HepG2 (cell line): ENCODE results near the gene RGS13. TPM values are rescaled to one million over a fixed set of nuclear protein-coding genes. Genes with fewer than 3 reads are reported as not detected.

Experiments
- ARID5B ChIP-seq: IDR thresholded peaks from 2 replicates; pipeline ENCODE4 v1.4.0; 2020; ENCODE audit warnings: mild to moderate bottlenecking, missing genetic modification reagents
- CREB1 ChIP-seq, 2 experiments: fragments of 450-650 bp in 1 of 2; IDR thresholded peaks; 2 replicates each; pipeline ENCODE4 v1.6.1; 2016 to 2017; ENCODE audit warnings: control low read depth in 1 of 2, mild to moderate bottlenecking in 1 of 2, missing compliant biosample characterization in 1 of 2, missing genetic modification characterization in 1 of 2
- DBP ChIP-seq: sonication (generic); formaldehyde crosslinking; IDR thresholded peaks from 2 replicates; pipeline ENCODE4 v1.4.0; 2020; ENCODE audit warnings: missing genetic modification reagents; ENCODE audit errors: not compliant biosample characterization
- GATAD2A ChIP-seq: IDR thresholded peaks from 2 replicates; pipeline ENCODE4 v1.6.1; 2016
- KDM5A ChIP-seq: fragments of 200-600 bp; sonication (generic); IDR thresholded peaks from 2 replicates; pipeline ENCODE4 v1.7.0; 2018; ENCODE audit warnings: antibody characterized with exemption, mild to moderate bottlenecking, low read length, borderline replicate concordance
- KMT2B ChIP-seq: IDR thresholded peaks from 2 replicates; pipeline ENCODE4 v1.6.1; 2016; ENCODE audit warnings: missing genetic modification reagents, missing compliant biosample characterization
- NFAT5 ChIP-seq: sonication (generic); formaldehyde crosslinking; IDR thresholded peaks from 2 replicates; pipeline ENCODE4 v1.4.0; 2020; ENCODE audit warnings: missing genetic modification reagents
- PATZ1 ChIP-seq: sonication (generic); formaldehyde crosslinking; IDR thresholded peaks from 2 replicates; pipeline ENCODE4 v1.4.0; 2020; ENCODE audit warnings: missing genetic modification reagents
- POGZ ChIP-seq: sonication (generic); formaldehyde crosslinking; IDR thresholded peaks from 2 replicates; pipeline ENCODE4 v1.4.0; 2020; ENCODE audit warnings: mild to moderate bottlenecking, missing genetic modification reagents
- RBM22 ChIP-seq: fragments of 200-400 bp; formaldehyde crosslinking; optimal IDR thresholded peaks from 2 replicates; pipeline ENCODE3; 2017; ENCODE audit warnings: mild to moderate bottlenecking, low read length, moderate library complexity
- SALL1 ChIP-seq: sonication (generic); formaldehyde crosslinking; IDR thresholded peaks from 2 replicates; pipeline ENCODE4 v1.8.0; 2022; ENCODE audit warnings: mild to moderate bottlenecking, missing genetic modification reagents
- SOX13 ChIP-seq, 3 experiments: fragments of 450-650 bp in 1 of 3; sonication (generic) in 1 of 3; formaldehyde crosslinking in 1 of 3; IDR thresholded peaks in 2 of 3; conservative IDR thresholded peaks in 1 of 3; 2 replicates each; pipeline versions ENCODE4 v1.5.0 to v1.6.1; 2016 to 2020; ENCODE audit warnings: antibody characterized with exemption in 1 of 3, mild to moderate bottlenecking in 1 of 3, missing compliant biosample characterization in 1 of 3, missing genetic modification reagents in 1 of 3, moderate library complexity in 1 of 3
- polyA plus RNA-seq, 8 experiments: library from polyadenylated mRNA; depleted of rRNA in 3 of 8; stranded (reverse) in 7 of 8; unstranded in 1 of 8; fragments of >200 nt; fragmentation: Illumina TruSeq in 4 of 8; extraction: Trizol in 4 of 8; gene quantifications; 2 replicates each; pipeline versions ENCODE4 v1.2.1 to v1.2.3, GENCODE V29; 2011 to 2016; ENCODE audit warnings: low read depth in 4 of 8, missing spikeins in 1 of 8, mixed read lengths in 1 of 8; ENCODE audit not compliant: insufficient read depth in 1 of 8
- total RNA-seq, 5 experiments: library from RNA; depleted of rRNA; stranded (reverse); fragments of >200 nt; fragmentation: Illumina TruSeq; extraction: Trizol; gene quantifications; 2 replicates each; pipeline ENCODE4 v1.2.3, GENCODE V29; 2016; ENCODE audit warnings: low read depth in 1 of 5

RGS13 gene
- total and polyA plus RNA-seq, 2 of the 13 experiments (the other 11 are each of a cell fraction or from before 2014, with no cell fraction given): not detected

GRCh38 chr1:192709544-192709943 lies 73.6 kb downstream of the RGS13 start (continued):
- TF ChIP-seq NFAT5 (CRISPR knock-in tag) (no peak), KDM5A (no peak), SOX13 (IDR thresholded peaks at IDR 0.05) (no peak), SOX13 (CRISPR knock-in tag; conservative IDR thresholded peaks at IDR 0.05 in 1 of 2, IDR thresholded peaks at IDR 0.05 in 1 of 2) (peak in 1 of 2 experiments; percentile 62; a peak in 2 of 4 replicates), POGZ (CRISPR knock-in tag) (peak; percentile 45), PATZ1 (CRISPR knock-in tag) (peak; percentile 66; the same call in 1 of the 2 replicates), ARID5B (CRISPR knock-in tag) (peak; percentile 53; the same call in 1 of the 2 replicates), CREB1 (IDR thresholded peaks at IDR 0.05) (no peak), CREB1 (CRISPR knock-in tag; IDR thresholded peaks at IDR 0.05) (no peak), SALL1 (CRISPR knock-in tag) (peak; percentile 40; the same call in 1 of the 2 replicates), RBM22 (no peak), KMT2B (CRISPR knock-in tag) (no peak), GATAD2A (peak; percentile 52), DBP (no peak)
